ENCODE results near the gene PHF11.

The PHF11 gene

GRCh38 chr13:49499889-49500660 lies 4.3 kb downstream of the PHF11 start:
- DNase-seq: no peak

DNA sequence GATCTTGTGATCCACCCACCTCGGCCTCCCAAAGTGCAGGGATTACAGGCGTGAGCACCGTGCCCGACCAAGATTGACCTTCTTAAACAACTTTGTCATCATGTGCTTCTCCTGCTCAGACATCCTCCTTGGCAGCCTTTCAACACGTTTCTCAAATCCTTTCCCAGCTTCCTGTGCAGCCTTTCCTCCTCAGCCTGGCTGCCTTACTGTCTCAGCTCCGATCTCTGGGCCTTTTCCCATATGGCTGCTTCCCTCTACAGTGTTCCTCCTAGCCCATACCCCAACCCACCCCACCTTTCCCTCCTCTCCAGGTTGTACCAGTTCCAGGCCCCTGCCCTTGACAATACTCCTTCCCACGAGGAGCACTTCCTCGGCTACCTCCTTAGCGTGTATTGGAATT lies 7.2 kb downstream of the PHF11 start:
- no peak for DNase-seq

DNA sequence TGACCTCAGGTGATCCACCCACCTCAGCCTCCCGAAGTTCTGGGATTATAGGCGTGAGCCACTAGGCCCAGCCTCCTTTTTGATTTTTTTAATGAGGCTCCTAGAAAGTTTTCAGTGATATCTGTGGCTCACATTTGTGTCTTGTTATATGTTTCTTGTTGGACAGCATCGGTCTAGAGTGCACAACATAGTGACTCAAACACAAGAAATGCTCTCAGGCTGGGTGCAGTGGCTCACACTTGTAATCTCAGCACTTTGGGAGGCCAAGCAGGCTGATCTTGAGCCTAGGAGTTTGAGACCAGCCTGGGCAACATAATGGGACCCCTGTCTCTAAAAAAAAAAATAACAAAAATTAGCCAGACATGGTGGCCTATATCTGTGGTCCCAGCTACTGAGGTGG lies 8.2 kb downstream of the PHF11 start:
- no peak for DNase-seq

DNA sequence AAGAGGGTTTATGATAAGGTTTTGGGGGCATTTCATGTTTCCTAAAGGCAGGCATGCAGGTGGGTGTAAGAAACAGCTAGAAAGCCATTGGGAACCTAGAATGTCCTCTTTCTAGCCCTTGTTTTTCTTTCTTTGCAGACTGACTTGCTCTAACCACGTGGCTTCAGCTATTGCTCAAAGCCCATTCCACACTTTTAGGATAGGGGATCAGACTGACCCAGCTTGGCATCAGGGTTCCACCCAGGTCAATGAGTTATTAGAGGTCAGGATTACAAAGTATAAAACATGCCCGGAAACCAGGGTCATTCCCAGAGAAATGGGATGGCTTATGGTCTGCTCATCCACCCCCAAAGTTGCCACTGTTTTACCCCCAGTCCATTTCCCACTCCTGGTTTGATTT lies 16.8 kb downstream of the PHF11 start:
- no peak for DNase-seq

DNA sequence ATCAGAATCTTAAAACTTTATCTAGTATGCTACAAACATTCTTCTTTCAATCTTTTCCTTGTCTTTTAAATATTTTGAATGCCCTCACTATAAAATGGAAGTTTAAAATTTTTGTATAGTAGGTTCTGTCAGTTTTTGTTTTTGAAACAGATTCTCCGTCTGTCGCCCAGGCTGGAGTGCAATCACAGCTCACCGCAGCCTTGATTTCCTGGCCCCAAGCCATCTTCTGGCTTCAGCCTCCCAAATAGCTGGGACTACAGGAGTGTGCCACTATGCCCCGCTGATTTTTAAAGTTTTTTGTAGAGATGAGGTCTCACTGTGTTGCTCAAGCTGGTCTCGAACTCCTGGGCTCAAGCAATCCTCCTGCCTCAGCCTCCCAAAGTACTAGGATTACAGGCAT lies 20.7 kb downstream of the PHF11 start:
- no peak for DNase-seq

DNA sequence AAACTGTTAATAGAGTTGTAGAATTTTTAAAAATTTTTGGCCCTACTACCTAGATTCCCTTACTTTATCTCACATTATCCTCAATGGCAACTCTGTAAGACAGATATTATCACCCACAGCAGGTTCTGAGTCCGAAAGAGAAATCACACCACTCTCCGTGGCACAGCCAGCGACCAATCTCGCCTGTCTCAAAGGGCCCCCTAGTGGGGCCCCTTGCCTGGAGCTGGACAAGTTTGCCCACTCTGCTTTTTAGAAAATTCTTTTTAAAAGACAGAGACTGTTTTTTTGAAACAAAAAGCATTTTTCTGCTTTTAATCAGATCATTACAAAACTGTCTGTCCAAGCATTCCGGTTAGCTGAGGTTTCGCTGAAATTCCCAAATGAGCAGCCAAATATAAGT lies 21.7 kb downstream of the PHF11 start:
- DNase-seq: no peak

GRCh38 chr13:49521224-49521623 lies 25.5 kb downstream of the PHF11 start:
- no peak for DNase-seq

- no peak for DNase-seq
Measured at GRCh38 chr13:49524740-49525501, 29.2 kb downstream of the PHF11 start.

DNA sequence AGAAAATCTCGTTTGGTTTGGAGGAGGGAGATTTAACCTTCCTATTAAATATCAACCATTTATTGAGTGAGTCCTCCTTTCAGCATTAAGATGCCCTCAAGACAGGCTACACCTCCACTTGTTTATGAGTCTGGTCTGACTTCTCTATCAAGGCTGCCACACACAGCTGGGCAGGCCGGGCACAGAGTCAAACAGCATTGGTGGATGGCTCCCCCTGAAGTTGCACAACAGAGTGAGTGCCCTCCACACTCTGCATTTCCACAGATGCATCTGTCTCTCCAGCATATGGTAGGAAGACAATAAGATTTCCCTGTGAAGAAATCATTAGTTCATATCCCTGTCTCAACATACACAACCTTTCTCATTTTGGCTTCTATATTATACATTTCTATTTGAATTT lies 31.4 kb downstream of the PHF11 start:
- DNase-seq: no peak

- no peak for DNase-seq
Measured at GRCh38 chr13:49528161-49528560, 32.4 kb downstream of the PHF11 start.

- no peak for DNase-seq
Measured at GRCh38 chr13:49530457-49530856, 34.7 kb downstream of the PHF11 start.

DNA sequence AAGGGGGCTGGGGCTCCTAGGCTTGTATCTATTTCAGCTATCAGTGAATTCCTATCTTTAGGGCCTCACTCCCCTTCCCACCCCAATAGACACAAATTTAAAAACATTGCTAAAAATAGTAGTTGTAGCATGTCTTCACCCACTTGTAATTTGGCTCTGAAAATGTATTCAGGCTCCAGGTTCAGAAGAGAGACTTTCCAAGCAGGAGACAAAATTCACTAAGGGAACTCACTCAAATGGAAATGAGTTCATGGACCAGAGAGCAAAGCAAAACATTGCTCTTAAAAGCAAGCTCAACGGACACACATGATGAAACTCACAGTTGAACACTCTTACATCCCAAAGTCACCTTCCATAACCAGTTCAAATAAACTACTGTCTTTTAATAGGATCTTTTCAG lies 36.8 kb downstream of the PHF11 start:
- DNase-seq: no peak

DNA sequence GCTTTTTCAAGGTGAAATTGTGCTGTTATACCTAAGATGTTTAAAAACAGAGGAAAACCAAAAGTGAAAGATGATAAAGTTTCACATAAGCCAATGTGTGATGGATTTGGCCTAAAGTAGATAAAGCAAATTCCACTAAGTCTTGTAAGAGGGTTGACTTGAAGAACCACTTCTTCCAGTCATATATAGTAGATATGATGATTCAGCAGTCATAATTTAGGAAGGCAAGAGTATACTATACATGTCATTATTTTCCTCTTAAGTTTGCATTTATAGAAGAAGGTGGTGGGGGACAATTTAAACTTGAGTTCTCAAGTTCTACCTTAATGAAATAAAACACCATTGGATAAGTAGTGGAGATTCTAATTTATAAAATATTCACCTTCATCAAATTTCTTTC lies 37.3 kb downstream of the PHF11 start:
- no peak for DNase-seq

DNA sequence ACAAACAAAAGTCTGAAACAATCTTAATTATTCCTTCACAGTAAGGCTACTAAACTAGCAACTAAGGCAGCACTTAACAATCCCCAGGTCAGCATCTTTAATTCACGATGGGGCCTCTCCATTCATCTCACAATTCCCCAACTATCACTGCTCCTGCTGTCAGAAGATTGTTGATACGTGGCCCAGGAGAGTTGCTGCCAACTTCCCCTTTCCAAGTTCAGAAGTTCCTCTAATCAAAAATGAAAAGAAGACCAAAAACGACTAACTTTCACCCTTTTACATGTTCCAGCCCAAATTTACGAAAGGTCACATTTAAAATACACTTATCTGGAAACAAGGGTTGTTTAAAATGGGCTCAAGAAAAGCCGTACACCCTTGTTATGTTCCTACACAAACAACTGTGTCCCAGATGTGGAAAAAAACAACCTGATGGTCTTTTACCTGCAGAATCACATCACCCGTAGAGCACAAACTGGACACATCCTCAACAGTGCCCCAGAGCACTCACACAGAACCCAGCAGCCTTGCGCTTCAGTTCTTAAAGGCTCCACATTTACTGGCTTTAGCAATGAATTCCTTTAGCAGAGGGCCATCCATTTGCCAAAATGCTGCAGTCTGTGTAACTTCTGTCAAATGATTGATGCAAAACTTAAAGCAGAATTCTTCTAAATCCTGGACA lies 38.0 kb downstream of the PHF11 start:
- DNase-seq: no peak

DNA sequence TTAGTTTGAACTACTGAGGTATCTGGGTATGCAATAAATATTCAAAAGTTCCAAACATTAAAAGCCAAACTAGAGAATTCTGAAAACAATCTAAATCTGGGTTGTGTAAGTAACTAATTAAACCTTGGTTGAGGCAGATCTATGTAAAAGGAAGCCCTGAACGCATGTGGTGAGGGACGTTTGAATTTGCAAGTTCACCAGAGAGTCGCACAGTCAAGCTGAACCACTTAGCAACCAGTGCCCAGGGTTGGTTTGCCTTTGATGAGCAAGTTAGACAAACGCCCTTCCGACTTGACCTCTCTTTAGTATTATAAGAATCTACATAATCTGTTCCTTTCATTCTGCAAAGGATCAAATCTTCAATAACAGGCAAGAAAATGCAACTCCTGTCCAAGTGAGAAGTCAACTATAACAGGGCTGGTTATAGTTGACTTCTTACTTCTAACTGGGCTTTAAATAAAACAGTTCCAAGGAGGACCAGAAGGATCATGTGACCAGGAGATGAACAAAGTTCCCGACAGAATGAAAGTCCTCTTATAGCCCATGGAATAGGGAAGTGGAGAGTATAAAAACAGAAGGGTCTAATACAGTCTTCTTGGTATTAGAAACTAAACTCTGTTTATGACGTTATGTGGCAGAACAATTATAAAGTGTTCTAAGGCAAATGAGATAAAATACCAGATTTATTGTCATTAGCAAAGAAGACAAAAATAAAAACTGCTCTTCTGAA lies 40.6 kb downstream of the PHF11 start:
- DNase-seq: no peak

DNA sequence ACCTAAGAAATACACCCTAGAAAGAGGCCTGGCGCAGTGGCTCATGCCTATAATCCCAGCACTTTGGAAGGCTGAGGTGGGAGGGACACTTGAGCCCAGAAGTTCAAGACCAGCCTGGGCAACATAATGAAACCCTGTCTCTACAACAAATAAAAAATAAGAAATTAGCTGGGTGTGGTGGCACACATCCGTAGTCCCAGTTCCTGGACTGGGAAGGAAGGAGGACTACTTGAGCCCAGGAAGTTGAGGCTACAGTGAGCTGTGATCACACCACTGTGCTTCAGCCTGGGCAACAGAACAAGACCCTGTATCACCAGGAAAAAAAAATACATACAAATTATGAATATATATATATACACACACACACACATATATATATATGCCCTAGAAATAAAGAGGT lies 42.7 kb downstream of the PHF11 start:
- no peak for DNase-seq

DNA sequence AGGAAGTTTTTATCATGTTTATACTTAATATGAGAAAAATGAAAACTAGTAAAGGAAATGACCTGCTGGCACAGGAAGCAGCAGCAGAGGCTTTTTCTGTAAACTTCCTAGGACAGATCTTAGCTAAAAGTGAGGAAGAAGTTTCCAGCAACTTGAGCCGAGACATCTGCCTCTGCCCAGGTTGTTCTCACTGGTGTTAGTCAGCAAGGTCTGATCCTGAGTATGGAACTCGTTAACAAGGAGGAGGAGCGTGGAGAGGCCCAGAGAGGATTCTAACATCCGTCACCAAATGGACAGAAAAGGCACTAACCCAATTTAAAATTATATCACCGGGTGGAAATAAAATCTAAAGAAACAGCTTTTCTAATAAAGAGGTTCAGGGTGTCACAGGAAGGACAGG lies 43.6 kb downstream of the PHF11 start:
- DNase-seq: no peak

DNA sequence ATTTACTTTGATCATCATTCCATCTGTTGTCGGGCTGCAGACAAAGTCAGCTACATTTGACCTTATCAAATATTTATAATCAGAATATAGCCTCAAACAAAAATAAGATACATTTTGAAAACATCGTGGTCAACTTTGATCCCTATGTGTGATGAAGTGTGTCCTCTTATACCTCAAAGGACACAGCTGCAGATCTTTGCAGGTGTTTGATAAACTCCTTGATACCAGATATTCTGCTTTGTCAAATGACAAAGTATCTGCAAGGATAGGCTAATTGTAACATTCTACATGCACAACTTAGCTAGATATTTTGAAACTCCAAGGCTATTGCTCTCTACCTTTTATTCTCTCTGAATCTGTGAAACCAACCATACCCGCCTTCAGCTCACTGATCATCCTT lies 44.0 kb downstream of the PHF11 start:
- DNase-seq: no peak

DNA sequence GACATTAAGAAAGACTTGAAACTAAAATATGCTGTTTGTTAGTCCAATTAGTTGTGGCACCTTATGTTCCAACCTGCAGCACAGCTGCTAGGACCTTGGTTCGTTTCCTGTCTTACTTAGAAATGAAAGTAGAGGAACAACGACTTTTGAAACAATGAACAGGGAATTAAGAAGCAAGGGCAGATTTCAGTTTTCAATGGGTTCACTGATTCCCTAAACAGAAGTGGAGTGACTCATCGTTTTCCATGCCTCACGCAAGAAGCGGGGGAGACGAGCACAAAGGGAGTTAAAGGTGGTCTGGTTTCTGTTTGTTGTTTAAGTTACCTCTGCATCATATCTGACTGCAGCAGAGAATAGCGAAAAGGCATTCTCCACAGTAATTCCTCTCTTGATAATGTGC lies 44.8 kb downstream of the PHF11 start:
- DNase-seq: no peak

- no peak for DNase-seq
Measured at GRCh38 chr13:49543656-49544055, 47.9 kb downstream of the PHF11 start.

- no peak for DNase-seq
Measured at GRCh38 chr13:49545661-49546060, 49.9 kb downstream of the PHF11 start.

- DNase-seq: no peak
Measured at GRCh38 chr13:49546561-49546960, 50.8 kb downstream of the PHF11 start.

DNA sequence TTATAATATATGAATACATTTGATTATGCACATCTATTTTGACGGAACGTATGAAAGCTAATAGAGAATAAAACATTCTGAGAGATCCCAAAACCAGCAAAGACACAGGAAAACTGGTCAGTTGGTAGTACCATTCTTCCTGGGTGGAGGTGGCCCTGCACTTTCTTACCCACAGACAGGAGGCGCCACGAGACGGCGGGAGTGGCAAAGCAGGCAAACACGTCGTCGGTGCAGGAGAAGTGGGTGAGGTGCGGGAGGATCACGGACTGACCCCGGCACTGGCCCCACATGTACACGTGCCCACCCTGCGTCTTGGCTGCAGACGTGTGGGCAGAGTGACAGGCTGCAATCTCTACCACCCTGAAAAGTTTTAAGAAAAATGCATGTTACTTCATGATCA lies 53.5 kb downstream of the PHF11 start:
- DNase-seq: no peak
